EH (cell line): Measurements from ENCODE around the gene TUBA1C.
A peak's percentile ranks its signal among the peaks of the same experiment; 100 is the strongest.
"Not testable (repeated sequence)": the region's sequence is repeated elsewhere in the genome, so short reads cannot be mapped to it uniquely, and the experiment has no call there.

Experiments
- DNase-seq: peaks from one replicate; pipeline ENCODE4 v3.0.0-alpha.2; 2015; ENCODE audit warnings: low read depth

The TUBA1C gene

DNA sequence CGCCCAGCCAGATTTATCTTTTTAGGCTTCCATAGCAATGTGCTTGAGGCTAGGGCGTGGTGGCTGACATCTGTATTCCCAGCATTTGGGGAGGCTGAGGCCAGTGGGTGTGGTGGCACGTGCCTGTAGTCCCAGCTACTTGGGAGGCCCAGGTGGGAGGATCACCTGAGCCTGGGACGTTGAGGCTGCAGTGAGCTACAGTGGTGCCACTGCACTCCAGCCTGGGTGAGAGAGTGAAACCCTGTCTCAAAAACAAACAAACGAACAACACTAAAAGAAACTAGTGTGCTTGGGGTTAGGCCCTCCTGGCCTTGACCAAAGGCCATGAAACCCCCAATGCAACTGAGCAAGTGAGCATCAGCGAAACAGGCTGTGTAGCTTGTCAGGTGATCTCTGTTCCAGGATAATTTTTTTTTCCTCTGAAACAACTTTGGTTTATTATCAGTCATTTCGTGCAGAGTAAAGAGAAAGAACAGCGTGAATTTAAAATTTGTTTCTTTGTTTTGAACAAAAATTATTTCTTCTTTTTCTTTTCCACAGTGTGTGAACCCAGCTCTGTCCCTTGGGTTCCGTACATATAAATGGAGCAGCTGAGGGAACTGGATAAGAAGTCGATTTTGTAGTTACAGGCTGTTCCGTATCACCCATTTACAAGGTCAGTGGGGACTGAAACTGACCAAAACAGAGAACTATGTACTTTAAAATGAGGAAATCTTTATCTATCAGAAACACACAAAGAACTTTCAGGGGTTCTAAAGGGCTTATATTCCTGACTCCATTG, 8.8 kb upstream of the TUBA1C start:
- DNase-seq, result no peak

DNA sequence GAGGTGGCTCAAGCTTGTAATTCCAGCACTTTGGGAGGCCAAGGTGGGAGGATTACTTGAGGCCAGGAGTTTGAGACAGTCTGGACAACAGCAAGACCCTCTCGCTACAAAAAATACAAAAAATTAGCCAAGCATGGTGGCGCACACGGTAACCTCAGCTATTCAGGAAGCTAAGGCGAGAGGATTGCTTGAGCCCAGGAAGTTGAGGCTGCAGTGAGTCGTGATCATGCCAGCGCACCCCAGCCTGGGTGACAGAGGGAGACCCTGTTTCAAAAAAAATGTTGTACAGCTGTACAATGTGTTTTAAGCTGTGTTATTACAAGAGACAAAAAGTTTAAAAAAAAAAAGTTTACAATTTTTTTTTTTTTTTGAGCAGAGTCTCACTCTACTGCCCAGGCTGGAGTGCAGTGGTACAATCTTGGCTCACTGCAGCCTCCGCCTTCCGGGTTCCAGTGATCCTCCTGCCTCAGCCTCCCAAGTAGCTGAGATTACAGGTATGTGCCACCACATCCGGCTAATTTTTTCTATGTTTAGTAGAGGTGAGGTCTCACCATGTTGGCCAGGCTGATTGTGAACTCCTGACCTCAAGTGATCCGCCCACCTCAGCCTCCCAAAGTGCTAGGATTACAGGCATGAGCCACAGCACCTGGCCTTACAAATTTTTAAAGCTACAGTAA, 7.2 kb upstream of the TUBA1C start:
- not testable (repeated sequence) for DNase-seq

DNA sequence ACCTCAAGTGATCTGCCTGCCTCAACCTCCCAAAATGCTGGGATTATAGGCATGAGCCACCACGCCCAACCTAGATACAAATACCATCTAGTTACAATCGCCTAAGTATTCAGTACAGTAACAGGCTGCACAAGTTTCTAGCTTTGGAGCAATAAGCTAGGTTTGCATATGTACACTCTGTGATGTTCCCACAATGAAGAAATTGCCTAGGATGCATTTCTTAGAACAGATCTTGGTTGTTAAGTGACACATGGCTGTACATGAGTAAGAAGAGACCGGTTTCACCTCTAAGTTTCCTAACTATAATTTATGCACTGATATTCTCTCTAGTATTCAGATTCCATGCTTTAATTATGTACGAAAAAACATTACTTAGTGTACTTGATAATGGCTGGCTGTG, 5.4 kb upstream of the TUBA1C start:
- no peak for DNase-seq

DNA sequence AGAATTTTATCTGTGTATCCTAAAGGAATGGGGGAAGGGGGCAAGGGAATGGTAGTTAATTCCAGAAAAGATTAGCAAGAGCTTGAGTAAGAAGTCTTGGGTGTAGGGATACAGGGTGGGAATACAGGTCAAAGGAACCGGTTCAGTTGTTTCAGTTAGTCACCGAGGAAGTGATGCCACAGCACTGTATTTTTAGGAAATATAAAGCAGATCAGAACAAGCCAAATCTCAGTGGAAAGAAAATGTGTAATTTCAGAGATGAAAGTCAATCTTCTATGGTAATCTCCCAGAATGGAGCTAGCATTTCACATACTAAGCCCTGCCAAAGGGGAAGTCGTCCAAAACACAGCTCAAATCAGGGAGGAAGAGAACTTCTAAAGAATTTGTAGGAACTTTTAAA, 4.7 kb upstream of the TUBA1C start:
- peak; percentile 65 for DNase-seq

DNA sequence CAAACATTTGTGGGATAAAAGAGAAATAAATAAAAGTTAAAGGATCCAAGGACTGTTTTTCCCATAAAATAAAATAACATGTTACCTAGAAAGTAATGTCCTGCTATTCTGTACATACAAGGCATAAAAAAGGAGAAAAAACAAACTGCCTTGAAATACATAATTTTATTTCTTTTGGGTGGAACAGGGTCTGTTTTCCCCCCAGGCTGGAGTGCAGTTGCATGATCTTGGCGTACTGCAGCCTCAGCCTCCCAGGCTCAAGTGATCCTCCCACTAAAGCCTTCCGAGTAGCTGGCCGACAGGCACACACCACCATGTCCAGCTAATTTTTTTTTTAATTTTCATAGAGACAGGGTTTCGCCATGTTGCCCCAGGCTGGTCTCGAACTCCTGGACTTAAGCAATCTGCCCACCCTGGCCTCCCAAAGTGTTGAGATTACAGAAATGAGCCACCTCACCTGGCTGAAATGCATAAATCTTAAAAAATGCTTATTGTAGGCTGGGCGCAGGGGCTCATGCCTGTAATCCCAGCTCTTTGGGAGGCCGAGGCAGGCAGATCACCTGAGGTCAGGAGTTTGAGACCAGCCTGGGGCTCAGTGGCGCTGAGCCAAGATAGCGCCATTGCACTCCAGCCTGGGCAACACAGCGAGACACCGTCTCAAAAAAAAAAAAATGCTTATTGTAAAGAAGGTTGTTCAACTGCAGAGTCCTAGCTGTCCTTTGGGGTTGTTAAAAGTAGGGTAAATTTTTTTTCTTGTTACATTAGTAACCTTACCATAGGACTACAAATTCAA, 4.1 kb upstream of the TUBA1C start:
- DNase-seq, result no peak

DNA sequence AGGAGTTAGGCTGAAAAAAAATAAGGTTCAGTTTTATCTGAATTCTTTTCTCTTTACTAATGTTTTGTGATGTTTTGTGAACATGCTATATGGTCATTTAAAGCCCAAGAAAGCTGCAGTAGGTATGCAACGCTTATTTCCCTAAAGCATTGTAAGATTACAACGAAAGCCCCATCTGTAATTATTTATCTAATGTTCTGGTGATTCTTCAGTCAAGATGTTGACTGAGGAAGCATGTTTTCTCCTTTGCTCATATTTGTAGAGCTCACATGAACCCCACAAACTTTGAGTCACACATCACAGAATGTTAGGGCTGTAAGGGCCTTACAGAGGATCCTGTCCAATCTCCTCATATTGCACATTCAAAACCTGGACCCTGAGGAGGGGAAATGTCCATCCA, 3.2 kb upstream of the TUBA1C start:
- DNase-seq, result peak; percentile 84

DNA sequence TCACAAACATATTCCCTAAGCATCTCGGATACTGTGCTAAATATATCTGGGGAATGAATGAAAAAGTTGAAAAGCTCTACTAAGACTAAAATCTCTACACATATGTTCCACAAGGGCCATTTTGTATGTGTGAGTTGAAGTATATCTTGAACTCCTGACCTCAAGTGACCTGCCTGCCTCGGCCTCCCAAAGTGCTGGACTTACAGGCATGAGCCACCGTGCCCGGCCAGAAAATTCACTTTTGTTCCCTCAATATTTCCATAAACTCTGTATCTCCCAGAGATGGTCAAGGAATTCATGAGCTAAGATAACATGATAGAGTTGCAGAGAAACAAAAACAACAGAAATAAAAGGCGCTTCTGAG, 1.5 kb upstream of the TUBA1C start:
- DNase-seq, result no peak

DNA sequence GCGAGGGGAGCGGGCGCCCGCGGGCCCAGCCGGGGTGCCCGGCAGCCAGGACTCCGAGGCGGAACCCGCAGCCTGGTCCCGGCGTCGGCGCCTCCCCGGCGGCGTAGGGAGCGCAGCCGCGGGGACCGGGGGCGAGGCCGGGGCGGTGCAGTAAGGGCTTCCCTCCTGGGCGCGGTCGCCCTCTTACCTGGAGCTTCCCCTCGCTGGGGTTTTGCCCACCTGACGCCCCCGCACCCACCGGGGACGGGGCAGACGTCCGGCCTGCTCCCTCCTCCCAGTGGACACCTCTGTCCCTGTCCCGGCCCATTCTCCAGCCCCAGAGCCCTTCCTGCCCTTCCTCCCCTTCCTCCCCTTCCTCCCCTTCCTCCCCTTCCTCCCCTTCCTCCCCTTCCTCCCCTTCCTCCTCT, 413 bp upstream of the TUBA1C start:
- peak; percentile 62 for DNase-seq

DNA sequence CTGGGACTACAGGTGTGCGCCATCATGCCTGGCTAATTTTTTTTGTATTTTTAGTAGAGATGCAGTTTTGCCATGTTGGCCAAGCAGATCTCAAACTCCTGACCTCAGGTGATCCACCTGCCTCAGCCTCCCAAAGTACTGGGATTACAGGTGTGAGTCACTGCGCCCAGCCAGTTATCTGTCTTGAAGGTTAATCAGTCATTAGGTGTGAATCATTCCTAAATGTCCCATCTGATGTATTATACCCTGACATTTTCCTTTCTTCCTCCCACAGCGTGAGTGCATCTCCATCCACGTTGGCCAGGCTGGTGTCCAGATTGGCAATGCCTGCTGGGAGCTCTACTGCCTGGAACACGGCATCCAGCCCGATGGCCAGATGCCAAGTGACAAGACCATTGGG, 4.3 kb downstream of the TUBA1C start:
- DNase-seq, result not testable (repeated sequence)

DNA sequence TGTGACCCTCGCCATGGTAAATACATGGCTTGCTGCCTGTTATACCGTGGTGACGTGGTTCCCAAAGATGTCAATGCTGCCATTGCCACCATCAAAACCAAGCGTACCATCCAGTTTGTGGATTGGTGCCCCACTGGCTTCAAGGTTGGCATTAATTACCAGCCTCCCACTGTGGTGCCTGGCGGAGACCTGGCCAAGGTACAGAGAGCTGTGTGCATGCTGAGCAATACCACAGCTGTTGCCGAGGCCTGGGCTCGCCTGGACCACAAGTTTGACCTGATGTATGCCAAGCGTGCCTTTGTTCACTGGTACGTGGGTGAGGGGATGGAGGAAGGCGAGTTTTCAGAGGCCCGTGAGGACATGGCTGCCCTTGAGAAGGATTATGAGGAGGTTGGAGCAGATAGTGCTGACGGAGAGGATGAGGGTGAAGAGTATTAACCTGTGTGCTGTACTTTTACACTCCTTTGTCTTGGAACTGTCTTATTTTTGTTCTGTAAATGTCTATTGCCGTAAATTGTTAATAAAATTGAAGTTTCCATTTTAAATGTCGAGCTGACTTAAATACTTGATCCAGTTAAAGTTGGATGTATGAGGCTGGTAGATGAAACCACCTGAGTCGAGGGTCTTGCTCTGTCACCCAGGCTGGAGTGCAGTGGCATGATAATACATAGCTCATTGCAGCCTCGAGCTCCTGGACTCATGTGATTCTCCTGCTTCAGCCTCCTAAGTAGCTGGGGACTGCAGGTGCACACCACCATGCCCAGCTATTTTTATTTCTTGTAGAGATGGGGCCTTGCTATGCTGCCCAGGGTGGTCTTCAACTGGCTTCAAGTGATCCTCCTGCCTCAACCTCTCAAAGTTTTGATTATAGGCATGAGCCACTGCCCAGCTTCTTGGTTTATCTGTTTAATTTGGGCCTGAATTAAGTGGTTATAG, 8.2 kb downstream of the TUBA1C start:
- no peak for DNase-seq

DNA sequence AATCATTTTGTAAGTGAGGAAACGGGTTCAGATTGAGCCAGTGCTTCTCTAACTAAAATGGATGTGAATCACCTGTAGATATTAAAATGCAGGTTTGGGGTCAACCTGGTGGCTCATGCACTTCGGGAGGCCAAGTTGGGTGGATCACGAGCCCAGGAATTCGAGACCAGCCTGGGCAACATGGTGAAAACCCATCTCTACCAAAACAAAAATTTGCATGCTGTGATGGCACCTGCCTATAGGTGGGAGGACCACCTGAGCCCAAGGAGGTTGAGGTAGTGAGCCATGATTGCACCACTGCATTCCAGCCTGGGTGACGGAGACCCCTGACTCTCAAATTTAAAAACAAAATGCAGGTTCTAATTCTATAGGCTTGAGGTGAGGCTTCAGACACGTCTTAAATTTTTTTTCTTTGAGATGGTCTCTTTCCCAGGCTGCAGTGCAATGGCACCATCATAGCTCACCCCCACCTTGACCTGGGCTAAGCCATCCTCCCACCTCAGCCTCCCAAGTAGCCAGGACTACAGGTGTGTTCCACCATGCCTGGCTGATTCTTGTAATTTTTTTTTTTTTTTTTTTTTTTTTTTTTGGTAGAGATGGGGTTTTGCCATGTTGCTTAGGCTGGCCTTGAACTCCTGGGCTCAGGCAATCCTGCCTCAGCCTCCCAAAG, 9.0 kb downstream of the TUBA1C start:
- no peak for DNase-seq

DNA sequence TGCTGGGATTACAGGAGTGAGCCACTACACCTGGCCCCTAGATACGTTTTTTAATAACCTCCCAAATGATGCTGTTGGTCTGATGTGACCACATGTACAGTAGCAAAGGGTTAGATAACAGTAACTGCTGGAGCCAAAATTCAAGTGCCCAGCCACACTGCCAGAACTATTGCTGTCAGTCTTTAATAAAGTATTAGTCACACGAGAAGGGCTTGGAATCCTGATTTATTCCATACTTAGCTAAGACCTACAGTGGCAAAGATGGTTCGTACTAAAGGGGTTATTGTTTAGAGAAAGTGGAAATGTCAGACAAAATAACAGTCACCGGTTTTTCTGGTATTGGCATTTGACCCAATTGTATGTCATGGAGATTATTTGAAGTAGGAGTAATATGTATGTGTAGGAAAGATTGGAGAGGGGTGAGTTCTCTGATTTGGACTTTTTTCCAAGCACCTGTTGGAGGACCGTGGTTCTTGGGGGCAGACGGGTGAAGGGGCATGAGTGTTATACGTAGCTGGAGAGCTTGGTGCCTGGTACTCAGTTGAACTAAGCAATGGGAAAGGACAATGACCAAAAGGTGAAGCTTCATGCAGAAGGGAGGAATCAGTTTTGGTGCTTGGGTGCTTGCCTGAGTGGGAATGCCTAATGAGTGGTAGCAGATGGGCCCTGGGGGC, 9.7 kb downstream of the TUBA1C start:
- peak; percentile 28 for DNase-seq

DNA sequence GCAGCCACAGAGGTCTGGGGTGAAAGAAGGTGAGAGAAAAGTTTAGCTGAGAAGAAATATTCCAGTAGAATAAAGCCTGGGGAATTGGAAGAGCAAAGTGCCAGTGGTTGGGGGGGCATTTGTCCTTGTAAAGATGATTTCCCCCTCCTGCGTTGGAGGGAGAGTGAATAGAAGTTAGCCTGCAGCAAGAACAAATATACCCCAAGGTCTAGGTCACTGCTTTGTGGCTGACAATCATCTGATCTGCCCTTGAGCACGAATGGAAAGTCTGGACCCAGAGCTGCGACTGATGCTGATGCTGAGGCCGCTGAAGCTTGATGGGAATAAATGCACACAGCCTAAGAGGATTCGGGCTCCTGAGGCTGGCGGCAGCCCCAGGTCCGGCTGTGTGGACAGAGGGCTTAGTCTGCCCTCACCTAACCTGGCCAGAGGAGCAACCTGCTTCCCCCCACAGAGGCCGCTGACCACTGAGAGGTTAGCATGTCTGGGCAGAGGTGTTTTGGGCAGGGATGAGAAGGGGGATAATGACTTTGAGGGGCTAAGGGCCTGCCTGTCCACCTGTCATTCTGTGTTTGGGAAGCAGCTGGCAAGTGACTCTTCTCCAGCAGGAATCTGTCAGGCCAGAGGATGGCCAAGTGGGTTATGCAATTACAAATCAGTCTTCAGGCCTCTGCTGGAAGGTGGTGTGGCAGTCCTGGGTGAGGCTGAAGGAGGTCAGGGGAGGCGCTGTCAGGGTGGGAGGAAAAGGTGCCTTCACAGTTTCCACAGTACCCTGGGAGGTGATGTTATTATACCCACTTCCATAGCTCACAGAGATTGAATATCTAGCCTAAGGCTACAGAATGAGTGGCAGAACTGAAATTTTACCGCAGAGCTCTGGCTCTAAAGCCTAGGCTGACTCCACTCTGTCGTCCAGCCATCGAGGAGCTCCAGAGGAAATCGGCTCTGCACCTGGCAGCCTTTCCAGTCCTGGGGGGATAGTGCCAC, 11.7 kb downstream of the TUBA1C start:
- no peak for DNase-seq

DNA sequence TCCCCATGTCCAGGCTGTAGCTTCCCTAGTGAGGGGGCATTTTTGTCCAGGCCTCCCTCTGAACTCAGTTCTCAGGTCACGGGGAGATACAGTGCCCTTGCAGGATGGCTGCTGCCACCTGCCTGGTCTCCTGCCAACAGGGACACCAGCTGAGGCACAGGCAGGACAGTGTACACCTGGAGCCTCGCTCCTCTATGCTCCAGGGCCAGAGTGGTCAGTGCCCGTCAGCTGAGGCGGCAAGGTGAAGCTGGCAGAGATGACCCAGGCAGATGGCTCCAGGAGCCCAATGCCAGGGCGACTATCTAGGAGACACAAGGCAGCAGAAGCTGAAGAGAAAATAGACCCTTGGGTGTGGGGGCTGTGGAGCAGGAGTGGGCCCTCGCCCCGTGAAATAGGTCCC, 12.6 kb downstream of the TUBA1C start:
- DNase-seq, result no peak

DNA sequence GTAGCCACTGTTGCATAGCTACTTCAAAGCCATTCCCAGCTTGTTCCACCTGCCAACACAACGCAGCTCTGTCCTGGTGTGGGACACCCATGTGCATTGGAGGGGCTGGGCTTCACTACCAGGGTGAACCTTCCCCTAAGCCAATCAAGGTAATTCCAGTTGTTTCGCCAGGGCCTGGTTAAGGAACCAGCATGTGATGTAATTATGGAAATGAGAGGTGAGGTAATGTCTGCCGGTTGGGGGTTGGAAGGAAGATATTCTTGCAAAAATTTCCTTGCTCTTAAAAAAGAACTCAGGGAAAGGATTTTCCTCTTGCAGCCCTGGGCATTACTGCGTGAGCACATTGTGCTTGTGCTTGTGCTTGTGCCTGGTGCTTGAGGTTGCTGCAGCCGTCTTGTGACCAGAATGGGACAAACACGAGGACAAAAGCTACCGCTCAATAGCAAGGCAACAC, 14.9 kb downstream of the TUBA1C start:
- no peak for DNase-seq

DNA sequence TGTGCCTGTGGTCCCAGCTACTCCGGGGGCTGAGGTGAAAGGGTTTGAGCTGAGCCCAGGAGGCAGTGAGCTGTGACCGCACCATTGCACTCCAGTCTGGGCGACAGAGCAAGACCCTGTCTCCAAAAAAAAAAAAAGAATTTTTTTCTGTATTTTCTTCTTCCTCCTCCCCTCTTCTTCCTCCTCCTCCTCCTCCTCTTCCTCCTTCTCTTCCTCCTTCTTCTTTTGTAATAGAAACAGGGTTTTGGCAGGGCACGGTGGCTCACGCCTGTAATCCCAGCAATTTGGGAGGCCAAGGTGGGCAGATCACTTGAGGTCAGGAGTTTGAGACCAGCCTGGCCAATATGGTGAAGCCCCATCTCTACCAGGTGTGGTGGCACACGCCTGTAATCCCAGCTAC, 15.7 kb downstream of the TUBA1C start:
- not testable (repeated sequence) for DNase-seq

DNA sequence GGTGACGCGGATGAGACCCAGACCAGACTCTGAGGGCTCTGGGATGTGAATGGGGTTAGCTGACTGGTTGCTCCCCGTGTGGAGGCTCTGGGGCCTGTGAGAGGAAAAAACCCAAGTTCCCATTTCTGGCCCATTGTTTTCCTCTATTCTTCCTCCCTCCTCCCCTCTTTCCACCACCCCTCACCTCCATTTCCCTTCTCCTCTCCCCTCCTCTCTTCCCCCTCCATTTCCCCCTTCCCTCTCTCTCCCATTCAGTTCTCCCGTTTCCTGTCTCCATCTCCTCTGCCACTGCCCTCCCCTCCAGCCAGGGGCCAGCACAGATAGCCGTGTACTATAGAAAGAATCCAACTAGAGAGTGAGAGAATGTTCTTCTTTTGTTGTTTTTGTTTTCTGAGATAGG, 17.4 kb downstream of the TUBA1C start:
- no peak for DNase-seq

DNA sequence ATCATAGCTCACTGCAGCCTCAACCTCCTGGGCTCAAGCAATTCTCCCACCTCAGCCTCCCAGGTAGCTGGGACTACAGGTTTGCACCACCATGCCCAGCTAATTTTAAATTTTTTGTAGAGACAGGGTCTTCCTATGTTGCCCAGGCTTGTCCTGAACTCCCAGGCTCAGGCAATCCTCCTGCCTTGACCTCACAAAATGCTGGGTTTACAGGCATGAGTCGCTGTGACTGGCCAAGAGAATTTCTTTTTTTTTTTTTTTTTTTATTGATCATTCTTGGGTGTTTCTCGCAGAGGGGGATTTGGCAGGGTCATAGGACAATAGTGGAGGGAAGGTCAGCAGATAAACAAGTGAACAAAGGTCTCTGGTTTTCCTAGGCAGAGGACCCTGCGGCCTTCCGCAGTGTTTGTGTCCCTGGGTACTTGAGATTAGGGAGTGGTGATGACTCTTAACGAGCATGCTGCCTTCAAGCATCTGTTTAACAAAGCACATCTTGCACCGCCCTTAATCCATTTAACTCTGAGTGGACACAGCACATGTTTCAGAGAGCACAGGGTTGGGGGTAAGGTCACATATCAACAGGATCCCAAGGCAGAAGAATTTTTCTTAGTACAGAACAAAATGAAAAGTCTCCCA, 18.0 kb downstream of the TUBA1C start:
- not testable (repeated sequence) for DNase-seq
